GM18868 (cell line): Measurements from ENCODE around the gene SLIT3.

Experiments
- ATAC-seq: cut with Tn5 transposase; IDR thresholded peaks from one replicate; pipeline ENCODE4 v1.9.1; 2021; ENCODE audit warnings: mild to moderate bottlenecking, moderate library complexity; ENCODE audit not compliant: unreplicated experiment

SLIT3 gene

DNA sequence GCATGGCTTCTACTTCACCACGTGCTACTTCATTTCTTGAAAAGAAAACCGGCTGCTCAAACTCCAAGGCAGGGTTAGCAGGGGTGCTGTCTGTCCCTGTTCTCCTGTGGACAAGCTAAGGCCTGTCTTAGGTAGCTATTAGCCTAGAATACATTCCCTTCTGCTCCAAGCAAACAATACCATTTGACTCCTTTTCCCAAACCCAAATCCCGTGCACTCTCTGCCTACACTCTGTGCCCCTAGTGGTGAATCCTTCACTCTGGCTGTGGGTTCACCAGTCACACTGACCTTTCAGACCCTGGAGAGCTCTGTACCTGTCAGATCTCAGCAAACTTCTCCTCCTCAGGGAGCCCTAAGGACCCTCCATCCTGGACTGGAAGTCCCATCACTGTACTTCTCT lies 211.6 kb downstream of the SLIT3 start:
- ATAC-seq: no peak

DNA sequence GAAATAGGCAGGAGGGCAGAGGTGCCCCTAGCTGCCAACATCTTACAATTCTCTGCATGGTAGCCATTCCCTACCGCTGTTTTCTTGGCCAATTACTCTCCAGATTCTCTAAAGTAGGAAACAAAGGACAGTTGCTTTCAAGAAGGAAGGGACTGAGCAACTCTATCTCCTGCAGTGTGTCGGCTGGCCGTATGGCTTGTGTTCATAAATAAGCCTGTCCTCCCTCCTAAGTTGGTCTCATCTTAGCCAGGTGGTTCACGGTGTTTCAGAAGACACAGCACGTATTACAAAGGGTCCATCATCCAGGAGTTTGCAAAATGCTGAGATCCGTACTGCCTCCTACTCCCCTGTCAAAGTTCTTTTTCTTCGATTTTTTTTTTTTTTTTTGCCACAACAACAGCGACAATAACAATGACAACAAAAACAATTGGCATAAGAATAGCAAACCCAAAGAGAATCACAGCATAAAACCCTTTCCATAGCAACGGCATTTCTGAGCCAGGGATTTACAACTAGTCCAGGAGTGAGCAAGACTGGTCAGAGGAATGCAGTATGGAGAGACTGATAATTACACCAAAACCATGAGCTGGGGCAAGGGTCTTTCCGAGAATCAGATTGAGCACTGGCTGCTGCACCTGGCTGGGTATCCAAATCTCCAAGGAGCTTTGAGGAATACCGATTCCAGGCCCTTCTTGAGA lies 212.8 kb downstream of the SLIT3 start:
- ATAC-seq: no peak

DNA sequence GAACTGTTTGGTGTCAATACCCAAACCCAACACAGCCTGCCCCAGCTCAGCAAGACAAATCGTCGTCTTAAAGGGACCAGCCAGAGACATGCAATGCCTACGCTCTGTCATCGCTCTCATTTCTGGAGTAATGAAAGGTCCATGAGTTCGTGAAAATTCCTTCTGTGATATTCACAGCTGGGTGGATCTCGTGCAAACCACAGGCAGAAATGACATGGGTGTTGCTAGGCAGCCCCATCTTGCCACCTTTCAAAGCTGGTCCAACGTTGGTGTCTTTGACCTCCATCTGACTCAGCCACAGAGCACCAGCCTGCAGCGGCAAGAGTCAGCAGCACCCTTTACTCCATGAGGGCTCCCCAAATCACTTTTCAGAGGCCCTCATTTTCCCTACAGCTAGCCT lies 215.3 kb downstream of the SLIT3 start:
- ATAC-seq: no peak

DNA sequence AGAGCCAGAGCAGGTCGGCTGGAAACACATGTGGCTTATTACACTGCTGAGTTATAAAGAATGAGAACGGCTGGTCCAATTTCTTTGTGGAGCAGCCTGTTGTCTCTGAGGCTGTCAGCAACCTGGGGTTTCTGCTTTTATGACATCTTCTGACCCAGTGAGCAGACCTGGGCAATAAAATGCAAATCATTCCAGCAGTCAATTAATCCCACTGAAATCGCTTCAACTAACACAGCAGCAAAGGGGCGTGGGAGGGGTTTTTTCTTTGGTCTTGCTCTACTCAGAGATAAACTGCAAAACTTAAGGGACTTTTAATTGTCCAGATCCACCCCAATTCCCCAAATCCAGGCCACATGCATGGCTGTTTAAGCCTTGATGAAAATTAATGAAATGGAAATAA lies 215.7 kb downstream of the SLIT3 start:
- ATAC-seq: no peak

DNA sequence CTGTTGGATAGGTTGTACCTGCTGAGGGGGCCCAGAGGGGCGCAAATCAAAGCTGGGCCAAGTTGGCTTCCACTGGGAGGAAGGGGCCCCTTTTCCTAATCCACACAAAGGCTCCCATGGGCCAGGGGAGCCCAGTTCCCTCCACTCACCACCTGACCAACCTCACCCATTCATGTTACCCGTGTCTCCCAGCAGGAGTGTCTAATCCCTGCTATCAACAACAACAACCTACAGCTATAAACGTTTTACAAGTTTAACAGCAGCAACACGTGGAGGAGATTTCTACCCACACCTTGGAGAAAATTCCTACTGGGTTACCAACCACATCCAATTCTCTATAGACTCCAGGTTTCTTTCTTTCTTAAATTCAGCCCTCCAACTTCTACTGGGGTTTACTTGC lies 216.2 kb downstream of the SLIT3 start:
- no peak for ATAC-seq

DNA sequence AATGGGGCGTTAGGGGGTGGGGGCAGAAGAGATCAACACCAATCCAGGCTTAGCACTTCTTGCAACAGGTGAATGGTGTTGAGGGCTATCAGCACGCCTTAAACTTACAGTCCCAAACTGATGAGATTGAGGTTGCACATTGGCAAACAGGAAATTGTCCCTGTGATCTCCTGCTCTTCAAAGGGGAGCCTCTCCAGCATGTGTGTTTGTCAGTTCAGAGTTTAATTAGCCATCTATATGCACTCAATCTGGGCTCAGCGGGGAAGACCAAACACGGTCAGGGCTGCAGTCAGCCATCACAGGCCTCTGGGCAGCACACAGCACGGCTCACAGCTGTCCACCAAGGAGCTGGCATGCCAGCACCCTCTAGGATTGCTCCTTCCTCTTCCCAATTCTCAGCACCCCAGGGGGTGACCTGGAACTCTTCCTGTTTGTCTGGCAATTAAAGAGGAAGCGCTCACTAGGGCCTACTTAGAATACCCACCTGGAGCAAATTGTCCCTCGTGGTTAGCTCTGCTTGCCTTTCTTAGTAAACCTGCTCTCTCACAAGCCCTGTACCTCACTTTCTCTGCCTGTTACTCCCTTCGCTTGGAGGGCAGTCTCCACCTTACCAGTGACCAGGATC lies 217.4 kb downstream of the SLIT3 start:
- no peak for ATAC-seq

DNA sequence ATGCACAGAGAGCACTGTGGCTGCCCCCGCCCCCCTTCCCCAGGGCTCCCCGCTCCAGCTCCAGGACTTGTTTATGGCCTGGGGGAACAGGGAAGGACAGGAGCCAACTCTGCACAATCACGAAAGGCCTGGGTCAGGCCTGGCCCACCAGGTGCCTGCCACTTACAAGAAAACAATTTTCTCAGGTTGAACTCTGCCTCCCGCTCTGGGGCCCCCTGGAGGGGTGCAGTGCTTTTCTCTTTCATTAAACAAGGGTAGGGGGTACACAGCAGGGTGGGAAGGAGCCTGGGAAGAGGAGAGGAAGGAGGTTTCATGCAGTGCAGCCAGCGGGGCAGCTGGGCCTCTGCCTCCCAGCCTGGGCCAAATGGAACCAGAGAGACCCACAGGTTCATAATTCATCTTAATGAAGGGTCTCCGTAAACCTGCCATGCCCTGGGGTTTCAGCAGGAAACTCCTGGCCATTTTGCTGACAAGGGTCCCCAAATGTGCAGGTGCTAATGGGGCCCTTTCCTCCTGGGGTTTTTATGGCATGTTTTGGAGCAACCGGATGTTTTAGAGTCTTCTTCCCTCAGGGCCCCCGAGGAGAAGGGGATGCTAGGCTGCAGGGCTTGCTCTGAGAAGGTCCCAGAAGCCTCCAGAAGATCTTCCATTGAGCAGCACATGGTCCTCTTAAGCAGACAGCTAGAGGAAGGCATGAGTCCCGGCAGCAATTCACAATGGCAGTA lies 219.8 kb downstream of the SLIT3 start:
- ATAC-seq: no peak

DNA sequence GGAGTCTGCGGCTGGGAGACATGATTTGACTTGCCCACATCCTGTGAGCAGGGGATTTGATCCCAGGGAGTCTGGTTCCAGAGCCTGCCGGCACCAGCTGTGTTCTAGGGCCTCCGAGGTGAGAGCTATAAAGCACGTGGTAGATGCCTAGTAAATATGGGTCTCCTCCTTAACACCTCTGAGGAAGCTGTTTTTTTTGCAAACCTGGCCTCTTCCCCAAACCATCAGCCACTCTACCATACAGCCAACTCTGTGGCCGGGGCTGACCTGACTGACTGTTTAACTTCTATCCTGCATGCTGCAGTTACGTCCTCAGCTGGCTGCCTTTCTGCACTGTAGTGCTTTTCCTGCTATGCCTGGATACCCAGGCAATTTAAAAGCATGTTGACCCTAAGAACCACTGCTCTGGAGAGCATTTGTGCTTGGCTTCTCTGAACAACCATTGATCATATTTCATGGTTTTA lies 220.5 kb downstream of the SLIT3 start:
- ATAC-seq: no peak

DNA sequence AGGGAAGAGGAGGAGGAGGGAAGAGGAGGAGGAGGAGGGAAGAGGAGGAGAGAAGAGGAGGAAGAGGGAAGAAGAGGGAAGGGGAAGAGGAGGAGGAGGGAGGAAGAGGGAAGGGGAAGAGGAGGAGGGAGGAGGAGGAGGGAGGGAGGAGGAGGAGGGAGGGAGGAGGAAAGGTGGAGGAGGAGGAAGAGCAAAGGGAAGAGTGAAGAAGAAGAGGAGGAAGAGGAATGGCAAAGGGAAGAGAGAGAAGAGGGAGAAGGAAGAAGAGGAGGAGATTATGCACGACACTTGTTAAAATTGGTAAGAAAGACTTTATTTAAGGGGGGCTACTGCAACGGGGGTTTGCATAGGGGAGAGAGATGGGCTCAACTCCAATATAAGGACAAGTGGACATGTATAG lies 221.2 kb downstream of the SLIT3 start:
- ATAC-seq: no peak

DNA sequence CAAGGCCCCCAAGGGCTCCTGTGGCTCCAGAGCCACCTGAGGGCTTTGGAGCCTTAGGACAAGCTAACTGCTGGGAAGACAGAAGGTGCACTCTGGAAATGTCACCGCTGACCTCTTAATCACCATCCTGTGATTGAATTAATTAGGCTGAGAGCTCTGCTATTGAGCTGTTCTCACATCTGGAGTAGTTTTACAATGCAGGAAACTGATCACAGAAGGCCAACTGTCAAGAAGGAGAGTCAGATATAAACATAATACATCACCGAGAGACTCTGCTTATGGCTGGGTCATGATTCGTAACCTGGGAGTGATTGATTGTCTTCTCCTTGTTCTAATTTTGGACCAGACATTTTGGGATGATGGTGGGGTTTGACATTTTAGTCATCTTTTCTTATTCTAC lies 226.1 kb downstream of the SLIT3 start:
- no peak for ATAC-seq

DNA sequence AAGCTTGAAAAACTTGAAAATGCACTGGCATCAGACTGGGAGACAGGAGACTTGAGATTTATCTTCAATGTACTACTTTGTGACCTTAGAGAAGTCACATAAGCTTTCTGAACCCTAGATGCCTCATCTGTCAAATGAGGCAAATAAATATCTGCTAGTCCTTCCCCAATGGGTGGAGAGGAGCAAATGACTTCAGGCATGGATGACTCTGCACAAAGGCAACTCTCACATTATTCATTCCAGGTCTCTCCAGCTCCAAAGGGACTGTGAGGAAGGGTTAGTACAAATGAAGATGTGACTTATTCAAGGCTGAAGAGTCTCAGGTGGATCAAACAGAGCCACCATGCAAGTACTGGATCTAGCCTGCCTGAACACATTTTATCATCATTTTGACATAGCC lies 228.7 kb downstream of the SLIT3 start:
- ATAC-seq: no peak

DNA sequence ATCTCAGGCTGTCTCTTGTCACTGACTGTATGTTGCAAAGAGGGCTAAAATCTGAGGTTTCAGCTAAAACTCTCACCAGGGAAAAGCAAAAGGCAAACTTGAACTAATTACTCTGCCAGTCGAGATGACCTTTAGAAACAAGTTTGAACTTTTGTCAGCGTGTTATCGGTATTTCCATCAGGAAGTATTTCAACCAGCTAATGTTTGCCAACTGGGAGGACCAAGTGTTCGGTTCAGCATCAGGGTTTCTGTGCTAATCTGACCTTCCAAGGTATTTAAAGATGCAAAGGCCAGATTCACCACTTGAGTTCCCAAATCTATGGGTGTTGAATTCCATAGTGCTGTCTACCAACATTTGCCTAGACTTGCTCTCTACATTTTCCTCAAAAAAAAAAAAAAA lies 230.5 kb downstream of the SLIT3 start:
- ATAC-seq: no peak

DNA sequence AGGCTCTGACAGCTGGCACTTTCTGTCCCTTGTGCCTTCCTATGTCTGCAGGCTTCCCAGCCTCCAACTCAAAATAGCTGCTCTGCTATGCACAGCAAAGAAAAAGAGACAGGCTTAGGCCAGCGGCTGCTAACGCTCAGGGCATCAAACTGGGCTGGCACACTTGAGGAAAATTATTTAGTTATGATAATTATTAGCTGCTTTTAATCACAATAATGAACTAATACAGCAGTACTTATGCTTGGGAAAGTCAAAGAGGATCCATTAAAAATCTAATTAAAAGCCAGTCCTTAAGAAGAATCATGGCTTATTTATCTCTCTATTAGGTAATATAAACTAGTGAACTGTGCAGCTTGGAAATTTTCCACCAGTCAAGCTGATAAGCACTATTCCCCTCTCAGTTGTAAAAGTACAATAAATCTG lies 233.2 kb downstream of the SLIT3 start:
- no peak for ATAC-seq

DNA sequence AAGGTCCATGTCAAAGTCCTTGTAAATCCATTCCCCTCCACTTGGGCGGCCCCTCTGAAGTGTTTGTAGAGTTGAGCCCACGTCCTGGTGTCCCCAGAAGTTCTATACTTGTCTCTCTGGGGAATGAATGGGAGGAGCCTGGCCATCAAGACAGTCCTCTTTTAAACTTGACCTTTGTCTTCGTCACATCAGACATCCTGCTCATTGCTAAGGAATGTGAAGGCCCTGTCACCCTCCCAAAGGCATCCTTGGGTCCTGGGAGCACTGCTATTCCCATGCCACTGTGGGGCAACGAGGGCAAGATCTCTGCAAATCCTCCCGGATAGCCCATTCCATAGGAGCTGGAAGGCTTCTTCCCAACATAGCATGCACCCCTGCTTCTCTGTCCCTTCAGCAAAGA lies 235.5 kb downstream of the SLIT3 start:
- ATAC-seq: no peak

DNA sequence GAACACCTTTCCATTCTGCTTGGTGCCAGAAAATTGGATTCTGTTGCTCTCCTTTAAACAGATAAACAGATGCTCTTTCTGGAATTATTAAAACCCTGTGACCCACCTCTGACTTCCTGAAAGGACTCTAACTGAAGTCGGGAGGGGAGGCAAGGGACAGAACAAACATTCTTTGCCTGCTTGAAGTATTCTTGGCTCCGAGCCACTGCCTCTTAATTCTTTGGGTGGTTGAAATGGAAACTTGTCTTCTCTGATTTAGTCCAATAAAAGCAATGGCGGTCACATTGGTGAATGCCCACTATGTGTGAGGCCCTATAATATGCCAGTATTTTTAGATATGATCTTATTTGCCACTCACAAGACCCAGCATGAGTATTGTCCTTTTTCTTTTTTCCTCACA lies 236.8 kb downstream of the SLIT3 start:
- no peak for ATAC-seq

DNA sequence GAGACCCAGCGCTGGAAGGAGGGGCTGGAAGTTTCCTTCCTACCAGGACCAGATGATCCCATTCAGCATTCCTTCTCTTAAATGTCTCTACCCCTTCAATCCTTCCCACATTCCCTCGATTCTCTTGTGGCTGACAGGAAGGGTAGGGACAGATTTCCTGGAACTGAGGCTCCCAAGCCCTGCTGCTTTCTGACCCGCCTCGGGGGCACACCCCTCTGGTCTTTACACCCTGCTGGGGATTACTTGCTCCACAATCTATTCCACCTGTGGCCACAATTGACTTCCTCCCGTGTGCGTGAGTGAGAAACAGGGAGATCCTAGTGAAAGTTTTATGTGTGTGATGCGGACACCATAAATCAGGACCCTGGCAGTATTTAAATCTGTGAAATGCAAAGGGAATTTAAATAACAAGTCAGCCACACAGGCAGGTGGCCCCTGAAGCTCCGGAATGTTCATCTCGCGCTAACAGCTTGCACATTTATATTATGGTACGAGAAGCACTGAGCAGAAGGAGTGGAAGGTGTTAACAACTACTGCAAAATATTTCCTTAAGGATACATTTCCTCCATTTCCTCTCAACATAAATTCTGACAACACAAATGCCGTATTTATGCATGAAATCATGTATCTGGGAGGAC lies 237.5 kb downstream of the SLIT3 start:
- no peak for ATAC-seq

DNA sequence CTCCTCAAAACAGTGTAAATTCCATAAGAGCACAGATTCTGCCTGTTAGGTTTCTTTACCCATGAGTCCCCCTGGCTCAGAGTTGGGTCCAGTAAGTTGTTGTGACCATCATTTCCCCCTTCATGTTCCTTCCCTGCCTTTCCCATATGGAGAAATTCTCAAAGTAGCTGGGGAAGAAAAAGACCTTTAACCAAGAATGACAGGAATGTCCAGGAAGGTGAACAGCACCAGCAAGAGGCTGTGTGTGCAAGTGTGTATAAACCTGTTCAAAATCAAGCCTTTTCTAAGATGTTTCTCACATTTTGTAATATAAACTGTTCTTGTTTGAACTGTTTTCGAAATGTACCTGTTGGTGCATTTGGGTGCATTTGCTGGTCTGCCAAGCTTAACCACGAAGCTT lies 238.2 kb downstream of the SLIT3 start:
- ATAC-seq: no peak

DNA sequence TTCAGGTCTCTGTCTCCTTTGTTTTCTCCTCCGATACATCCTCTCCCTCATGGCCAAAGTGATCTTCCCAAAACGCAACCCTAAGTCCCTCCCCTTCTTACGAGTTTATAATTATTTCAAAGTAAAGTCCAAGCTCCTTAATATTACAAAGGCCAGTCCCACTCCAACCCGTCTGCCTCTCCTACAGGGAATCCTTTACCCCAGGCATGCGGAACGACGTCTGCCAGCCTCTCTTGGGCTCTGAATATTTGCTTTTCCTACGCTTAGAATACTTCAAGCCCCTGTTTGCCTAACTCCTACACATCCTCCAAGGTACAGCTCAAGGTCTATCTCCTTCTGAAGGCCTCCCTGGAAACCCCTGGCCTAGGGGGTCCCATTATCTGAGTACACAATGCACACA lies 246.4 kb downstream of the SLIT3 start:
- no peak for ATAC-seq

DNA sequence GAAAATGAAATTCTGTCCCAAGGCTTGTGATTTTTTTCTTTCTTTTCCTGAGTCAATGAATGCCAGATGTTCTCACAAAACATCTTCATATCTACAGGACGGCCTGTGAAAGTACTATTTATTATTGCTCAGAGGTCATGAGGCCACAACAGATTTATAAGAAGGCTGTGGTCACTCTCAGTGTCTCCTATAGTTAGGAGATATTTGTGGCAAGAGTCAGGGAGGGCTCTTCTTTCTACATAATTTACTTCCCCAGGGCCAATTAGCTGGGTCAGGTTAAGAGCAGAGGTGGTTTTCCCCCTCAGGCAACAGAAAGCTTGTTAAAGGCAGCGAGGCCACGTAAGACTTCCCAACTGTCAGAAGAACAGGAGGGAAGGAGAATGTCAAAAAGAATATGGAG lies 248.7 kb downstream of the SLIT3 start:
- ATAC-seq: no peak

DNA sequence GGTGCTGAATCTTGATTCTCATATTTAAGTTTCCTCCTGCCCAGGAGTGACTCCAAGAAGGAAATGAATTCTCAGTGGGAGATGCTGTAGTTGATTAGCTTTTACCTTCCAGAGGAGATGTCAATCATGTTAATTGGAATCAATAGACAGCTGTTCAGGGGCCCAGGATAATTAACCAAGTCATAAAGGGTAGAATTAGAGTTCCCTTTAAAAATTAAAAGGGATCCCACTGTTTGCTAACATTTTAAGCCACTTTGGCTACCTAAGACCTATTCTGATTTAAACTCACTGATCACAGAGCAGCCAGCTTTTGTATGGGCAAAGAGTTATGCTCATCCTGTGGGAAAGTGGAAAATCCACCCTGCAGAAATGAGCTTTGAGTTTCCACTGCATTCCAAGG lies 249.6 kb downstream of the SLIT3 start:
- no peak for ATAC-seq

DNA sequence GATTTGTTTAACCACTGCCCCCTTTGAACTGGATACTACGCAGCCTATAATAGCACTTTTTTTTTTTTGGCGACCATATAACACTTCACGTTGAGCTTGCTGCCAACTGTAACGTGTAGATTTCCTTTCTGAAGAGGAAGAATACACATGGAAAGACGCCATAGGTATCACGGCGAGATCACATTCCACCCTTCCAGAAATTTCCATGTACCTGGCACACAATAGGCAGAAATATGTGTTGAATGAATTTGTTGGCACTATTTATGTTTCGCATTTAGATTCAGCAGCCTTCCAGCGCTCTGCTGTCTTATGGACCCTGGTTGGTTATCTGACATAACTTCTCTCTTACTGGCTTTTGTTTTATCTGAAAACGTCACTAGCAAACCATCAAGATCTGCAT lies 250.3 kb downstream of the SLIT3 start:
- no peak for ATAC-seq

DNA sequence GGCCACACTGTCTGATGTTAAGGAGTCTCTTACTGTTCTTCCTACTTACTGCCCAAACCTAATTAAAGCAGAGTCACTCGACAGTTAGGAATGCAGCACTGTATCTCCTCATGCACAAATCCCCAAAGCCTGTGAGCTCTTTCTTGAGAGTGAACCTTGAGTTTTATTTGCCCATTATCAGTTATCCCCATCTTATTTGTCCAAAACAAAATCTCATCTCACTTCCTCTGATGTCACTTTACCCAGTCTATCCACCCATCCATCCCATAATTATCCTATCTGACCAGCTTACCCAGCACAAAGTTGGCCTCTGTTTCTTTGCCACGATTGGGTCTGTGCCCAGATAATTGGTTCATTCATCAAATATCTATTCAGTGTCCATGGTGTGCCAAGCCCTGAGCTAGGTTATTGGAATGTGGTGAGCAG lies 250.8 kb downstream of the SLIT3 start:
- no peak for ATAC-seq
